GM19438 (cell line): ENCODE measurements around the gene CSNK2A1.

Experiments used
- ATAC-seq: cut with Tn5 transposase; IDR thresholded peaks from one replicate; pipeline ENCODE4 v1.9.1; 2021; ENCODE audit warnings: low read depth; ENCODE audit not compliant: unreplicated experiment

CSNK2A1 gene

DNA sequence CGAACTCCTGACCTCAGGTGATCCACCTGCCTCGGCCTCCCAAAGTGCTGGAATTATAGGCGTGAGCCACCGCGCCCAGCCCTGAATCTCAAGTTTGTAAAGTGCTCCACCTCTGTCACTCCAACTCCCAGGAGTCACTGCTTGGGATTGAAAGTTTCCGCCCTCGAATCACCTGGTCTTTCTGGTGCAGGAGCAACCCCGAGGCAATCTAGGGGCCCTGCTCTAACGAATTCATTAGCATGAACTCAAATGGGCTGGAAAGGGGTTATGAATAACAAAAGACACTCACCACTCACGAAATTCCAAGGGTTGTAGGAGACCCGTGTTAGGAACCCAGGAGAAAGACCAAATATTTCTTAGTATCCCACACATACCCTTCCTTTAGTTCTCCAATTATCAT lies 109.4 kb downstream of the CSNK2A1 start:
- no peak for ATAC-seq

DNA sequence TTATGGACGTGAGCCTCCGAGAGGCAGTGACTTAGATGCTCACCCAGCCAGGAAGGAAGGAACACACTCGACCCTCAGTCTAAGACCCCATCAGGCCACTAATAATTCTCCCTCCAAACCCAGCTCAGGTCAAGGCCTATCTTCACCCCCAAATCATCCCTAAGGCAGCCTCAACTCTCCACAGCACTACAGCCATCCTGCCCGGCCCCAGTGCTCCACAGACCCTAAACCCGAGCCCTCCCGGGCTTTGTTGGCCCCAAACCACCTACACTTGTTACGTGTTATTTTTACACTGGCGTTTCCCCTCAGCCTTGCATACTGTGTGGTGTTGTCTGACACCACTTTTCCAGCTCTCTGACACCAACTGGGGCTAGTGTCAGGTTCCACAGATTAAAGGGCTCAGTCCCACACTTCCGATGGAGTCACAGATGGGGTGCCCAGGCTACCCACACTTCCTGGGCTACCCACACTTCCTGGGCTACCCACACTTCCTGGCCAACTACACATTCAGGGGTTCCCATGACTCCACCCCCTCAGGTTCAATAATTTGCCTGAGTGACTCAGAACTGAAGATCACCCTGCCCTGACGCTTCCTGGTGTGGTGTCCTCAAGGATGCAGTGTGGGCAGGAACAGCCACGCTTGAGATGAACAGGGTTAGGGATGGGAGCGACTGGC lies 110.2 kb downstream of the CSNK2A1 start:
- peak; percentile 75 for ATAC-seq

DNA sequence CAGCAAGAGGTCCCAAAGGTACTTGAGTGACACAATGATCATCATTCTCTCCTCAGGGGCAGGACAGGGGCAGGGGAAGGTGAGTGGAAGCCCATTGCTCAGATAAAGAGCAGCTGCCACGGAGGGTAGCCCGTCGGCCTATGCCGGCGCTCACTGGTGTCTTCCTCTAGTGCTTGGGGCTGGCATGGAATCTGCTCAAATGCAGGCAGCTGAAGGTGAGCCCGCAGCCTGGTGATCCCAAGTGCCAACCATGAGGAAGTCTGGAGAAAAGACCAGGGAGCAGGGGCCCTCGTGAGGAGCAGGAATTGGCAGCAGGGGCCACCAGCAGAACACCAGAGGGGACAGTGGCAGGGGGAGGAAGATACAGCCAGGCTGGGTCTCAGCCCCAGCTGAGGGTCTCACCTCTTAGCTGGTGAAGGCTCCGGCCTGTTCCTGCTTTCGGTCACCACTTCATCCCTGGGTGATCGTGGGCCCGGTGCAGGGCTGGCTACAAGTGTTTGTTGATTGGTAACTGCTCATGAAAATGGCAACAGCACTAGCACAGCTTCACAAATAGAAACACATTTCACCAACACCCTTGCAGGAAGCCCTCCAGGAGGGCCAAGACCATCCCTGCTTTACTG lies 110.8 kb downstream of the CSNK2A1 start:
- no peak for ATAC-seq

GRCh38 chr20:432208-432607 lies 111.4 kb downstream of the CSNK2A1 start:
- no peak for ATAC-seq

- no peak for ATAC-seq
Measured at GRCh38 chr20:431012-431904, 112.3 kb downstream of the CSNK2A1 start.

DNA sequence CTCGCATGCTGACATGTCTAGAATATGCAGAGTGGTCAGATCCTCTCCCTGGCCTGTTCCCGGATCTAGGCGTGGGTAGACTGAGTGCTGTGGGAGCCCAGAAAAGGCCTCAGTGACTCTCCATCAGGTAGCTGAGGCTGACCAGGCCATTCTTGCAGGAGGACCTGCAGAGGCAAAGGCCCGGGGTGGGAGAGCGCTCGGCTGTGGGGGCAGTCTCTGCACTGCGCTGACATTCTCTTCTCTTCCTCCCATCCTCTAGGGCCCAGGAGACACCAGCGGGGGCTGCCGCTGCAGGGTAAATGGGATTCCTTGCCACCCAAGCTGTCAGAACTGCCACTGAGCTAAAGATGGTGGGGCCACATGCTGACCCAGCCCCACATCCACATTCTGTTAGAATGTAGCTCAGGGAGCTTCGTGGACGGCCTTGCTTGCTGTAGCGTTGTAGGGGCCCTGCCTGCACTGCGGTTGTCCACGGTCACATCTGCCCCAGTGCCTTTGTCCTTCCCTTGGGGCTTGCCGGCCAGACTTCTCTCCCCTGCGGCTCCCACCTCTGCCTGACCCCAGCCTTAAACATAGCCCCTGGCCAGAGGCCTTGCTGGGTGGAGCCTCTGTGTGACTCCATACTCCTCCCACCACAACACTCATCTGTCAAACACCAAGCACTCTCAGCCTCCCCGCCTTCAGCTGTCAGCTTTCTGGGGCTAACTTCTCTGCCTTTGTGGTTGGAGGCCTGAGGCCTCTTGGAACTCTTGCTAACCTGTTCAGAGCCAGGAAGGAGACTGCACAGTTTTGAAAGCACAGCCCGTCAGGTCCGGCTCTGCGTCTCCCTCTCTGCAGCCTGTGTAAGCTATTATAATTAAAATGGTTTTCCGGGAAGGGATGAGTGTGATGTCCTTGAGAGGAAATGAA lies 113.2 kb downstream of the CSNK2A1 start:
- ATAC-seq, result no peak

GRCh38 chr20:428658-429200 lies 114.9 kb downstream of the CSNK2A1 start:
- ATAC-seq, result no peak

- ATAC-seq, result no peak
Measured at GRCh38 chr20:427849-428657, 115.5 kb downstream of the CSNK2A1 start.

DNA sequence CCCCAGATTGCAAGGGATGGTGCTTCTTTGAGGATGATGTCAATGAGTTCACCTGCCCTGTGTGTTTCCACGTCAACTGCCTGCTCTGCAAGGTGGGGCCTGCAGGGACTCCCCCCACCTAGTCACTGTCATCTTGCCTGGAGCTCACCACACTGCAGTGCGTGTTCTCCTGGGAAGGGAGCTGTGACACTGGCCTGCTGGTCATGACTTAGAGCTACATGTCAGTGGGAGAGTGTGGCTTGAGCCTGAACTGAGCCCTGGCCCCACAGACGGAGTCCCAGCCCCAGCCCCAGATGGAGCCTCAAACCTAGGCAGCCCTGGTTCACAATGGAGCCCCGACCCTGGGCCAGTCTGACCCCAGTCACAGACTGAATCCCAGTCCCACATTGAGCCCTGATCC lies 116.2 kb downstream of the CSNK2A1 start:
- ATAC-seq, result no peak

DNA sequence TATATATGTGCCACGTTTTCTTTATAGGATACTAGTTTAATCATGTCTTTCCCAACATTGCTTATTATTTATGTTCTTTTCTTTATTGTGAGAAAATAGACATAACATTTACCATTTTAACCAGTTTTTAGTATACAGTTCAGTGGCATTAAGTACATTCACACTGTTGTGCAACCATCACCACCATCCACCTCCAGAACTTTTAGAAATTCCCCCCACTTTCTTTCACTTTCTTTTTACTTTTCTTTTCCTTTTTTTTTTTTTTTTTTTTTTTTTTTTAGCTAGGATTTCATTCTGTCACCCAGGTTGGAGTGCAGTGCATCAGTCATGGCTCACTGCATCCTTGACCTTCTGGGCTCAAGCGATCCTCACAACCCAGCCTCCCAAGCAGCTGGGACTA lies 117.0 kb downstream of the CSNK2A1 start:
- ATAC-seq, result no peak
